ENCODE measurements around the gene PACS1. TPM values are rescaled to one million over a fixed set of nuclear protein-coding genes. Genes with fewer than 3 reads are reported as not detected.

PACS1 gene
- total RNA-seq, 4 donors from 2014 or later: 24.5 to 41.1 (median 38.0) TPM

DNA sequence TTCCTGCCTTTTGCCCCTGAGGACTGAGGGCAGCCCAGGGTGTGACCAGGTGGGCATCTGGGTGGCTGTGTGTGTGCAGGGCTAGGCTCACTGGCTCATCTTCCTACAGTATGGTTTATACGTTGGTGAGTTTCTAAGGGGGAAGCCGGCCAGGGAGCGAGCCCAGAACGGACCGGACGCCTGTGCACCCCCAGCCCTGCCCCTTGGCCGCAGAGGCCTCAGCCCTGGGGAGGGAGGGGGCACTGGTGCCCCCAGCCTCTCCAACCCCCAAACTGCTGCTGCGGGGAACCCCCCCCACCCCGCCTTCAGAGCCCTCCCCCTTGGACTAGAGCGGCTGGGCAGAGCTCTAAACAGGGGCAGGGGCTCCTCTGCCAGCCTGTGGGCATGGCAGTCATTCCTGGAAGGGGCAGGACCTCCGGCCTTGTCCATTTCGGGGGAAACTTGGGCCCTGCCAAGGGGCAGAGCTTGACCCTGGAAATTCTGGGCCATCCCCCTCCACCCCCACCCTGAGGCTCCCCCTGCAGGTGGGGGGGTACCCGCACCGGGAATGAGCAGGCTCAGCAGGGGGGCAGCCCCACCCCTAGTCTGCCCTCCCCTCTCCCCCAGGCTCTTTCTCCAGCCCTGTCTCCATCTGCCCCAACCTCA is 213.5 kb downstream of the PACS1 start:
- DNase-seq (ENCODE audit: low spot score) (no peak), ATAC-seq (ENCODE audit: low FRiP score) (no peak)
- TF ChIP-seq, protein P1, sequence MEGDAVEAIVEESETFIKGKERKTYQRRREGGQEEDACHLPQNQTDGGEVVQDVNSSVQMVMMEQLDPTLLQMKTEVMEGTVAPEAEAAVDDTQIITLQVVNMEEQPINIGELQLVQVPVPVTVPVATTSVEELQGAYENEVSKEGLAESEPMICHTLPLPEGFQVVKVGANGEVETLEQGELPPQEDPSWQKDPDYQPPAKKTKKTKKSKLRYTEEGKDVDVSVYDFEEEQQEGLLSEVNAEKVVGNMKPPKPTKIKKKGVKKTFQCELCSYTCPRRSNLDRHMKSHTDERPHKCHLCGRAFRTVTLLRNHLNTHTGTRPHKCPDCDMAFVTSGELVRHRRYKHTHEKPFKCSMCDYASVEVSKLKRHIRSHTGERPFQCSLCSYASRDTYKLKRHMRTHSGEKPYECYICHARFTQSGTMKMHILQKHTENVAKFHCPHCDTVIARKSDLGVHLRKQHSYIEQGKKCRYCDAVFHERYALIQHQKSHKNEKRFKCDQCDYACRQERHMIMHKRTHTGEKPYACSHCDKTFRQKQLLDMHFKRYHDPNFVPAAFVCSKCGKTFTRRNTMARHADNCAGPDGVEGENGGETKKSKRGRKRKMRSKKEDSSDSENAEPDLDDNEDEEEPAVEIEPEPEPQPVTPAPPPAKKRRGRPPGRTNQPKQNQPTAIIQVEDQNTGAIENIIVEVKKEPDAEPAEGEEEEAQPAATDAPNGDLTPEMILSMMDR (IDR thresholded peaks at IDR 0.05): no peak

DNA sequence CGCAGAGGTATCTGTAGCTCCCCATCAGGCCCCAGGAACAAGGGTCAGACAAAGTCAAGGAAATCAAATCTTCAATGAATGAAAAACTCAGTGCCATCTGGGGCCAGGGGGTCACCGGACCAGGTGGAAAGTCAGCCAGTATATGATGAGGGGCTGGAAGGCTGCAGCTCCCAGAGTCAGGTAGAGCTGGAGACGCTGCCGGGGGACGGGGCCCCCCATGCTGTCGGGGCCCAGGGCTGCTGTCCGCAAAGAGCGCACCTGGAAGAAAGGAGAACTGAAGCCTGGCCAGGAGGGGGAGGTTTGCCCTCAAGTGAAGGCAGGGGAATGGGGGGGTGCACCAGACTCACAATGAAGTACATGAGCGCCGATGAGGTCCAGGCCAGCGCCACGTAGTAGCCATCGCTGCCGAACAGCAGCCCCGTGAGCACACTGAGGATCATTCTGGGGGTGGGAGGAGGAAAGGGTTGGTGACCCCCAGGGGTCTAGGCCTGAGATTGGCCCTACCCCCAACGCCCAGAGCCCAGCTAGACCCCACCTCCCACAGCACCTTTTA is 214.5 kb downstream of the PACS1 start:
- TF ChIP-seq, protein P1 (IDR thresholded peaks at IDR 0.05): no peak
- ATAC-seq (ENCODE audit: low FRiP score) (no peak), DNase-seq (ENCODE audit: low spot score) (no peak)

DNA sequence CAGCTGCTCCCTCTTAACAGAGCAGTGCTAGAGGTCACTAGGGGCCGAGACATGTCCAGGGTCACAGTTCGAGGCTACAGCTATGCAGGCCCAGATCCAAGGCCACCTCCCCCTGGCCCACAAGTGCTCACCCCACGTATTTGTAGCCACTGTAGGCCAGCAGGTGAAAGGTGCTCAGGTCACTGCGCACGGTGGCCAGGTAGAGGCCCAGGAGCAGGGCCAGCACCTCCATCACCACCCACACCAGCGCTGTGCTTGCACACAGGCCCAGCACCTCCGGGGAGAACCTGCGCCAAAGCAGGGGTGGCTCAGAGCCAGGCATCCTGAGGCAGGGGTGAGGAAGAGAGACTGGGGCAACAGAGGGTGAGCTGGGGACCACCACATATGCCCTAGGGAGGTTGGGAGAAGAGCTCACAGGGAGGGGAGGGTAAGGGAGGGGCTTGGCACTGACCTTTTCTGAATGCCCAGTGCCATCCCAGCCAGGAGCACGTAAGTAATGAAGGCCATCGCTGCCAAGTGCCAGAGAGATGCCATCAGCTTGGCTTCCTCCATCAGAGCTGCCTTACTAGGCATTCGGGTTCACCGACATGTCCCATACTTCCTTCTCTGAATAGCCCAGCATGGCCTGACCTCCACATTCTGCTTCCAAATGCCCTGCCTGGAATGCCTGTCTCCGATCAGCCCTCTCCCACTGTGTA is 215.3 kb downstream of the PACS1 start:
- TF ChIP-seq, protein P1 (IDR thresholded peaks at IDR 0.05): no peak
- DNase-seq (ENCODE audit: low spot score) (no peak), ATAC-seq (ENCODE audit: low FRiP score) (no peak)

DNA sequence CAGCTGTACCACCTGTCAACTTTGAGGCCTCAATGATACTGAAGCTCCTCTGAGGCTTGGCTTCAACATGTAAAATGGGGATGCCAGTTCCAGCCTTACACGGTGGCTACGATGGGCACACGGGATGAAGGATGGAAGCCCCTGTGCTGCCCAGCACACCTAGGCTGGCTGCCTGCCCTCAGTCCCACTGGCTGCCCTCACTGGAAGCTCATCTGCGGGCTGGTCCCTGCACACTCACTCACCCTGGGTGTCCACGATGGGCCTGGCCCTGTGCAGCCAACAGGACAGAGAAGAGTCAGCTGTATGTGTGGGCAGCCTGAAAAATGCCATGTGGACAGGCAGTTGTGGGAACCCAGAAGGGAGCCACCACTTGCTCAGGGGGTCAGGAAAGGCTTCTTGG is 216.6 kb downstream of the PACS1 start:
- TF ChIP-seq, protein P1 (IDR thresholded peaks at IDR 0.05): no peak
- no peak for ATAC-seq (ENCODE audit: low FRiP score)
- no peak for DNase-seq (ENCODE audit: low spot score)

DNA sequence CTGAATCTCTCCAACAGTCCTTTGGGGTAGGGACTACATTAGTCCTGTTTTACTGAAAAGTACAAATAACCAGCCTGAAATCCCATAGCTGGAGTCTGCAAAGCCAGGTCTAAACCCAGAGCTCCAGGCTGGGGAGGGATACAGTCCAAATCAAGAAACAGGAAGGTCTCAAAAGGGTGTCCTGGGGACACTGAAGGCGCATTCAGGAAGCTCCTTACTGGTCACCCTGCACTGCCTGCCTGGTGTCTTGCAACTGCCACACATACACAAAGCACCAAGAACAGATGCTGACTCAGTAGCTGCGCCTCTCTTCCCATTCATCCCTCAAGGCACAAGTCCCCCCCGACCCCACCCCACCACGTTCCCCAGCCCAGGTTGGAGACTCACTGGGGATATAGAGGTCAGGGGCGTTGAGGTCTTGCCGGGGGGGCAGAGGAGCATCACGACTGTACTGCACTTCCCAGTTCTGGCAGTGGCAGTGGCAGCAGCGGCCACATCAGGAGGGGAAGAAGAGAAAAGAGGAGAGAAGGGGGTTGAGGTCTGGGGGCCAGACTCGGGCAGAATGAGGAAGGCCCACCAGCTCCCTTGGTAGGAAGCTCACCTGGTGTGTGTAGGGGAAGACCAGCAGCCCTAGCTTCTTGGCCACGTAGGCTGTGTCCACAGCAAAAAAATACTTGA is 217.3 kb downstream of the PACS1 start:
- TF ChIP-seq, protein P1 (IDR thresholded peaks at IDR 0.05): no peak
- ATAC-seq (ENCODE audit: low FRiP score) (no peak), DNase-seq (ENCODE audit: low spot score) (no peak)

DNA sequence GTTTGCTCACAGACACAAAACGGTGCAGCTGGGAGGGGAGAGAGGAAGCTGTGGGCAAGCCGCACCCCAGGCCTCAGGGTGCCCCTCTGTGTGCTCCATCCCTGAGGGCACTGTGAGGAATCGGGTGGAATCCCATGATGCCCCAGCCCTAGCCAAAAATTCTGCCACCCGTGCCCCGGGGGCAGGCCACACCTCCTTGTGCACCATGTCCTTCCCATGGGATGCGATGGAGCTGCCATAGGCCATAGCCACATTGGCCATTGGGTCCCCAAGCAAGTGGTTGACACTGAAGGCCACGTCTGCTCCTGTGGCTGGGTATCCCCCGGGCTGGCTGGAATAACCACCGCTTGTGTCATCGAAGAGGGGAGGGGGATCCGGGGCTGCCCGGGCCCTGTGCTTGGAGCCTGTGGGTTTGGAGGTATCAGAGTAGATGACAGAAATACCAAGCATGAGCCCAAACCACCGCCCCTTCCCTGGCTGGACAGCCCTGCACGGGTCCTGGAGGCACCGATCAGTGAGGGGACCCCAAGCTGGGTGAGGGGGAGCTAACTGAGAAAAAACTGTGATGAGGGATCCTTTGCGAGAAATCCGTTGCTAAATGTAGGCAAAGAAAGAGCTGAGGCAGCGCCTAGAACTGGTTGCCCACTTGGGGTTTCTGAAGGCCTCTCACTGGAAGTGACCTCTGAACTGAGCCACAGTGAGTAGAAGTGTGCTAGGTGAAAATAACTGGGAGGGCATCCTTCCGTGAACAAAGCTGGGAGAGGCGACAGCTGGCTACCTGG is 218.0 kb downstream of the PACS1 start:
- DNase-seq (ENCODE audit: low spot score) (no peak), ATAC-seq (ENCODE audit: low FRiP score) (no peak)
- TF ChIP-seq, protein P1 (IDR thresholded peaks at IDR 0.05): no peak
